Measurements from ENCODE around the gene GPR85.

- TF ChIP-seq TAF1 (IDR thresholded peaks at IDR 0.05; ENCODE audit: borderline replicate concordance, low read depth, low read length): peak; percentile 89
- TF ChIP-seq GABPA (IDR thresholded peaks at IDR 0.05; ENCODE audit: low read depth): no peak
- TF ChIP-seq CTCF (IDR thresholded peaks at IDR 0.05 in 2 of 3, conservative IDR thresholded peaks at IDR 0.05 in 1 of 3; ENCODE audit: control insufficient read depth in 2 of 3, extremely low read depth in 1 of 3, insufficient read depth in 1 of 3, low read depth in 3 of 3, low read length in 3 of 3): no peak
- TF ChIP-seq USF2 (IDR thresholded peaks at IDR 0.05; ENCODE audit: borderline replicate concordance, low read depth, low read length): no peak
- peak; percentile 79; the same call in 1 of the 2 replicates for TF ChIP-seq PML (IDR thresholded peaks at IDR 0.05; ENCODE audit: low read length)
- no peak for TF ChIP-seq ZSCAN29 (IDR thresholded peaks at IDR 0.05)
- no peak for TF ChIP-seq SP1 (IDR thresholded peaks at IDR 0.05; ENCODE audit: low read depth, low read length)
- no peak for TF ChIP-seq RAD21 (IDR thresholded peaks at IDR 0.05; ENCODE audit: insufficient read depth, low read depth, low read length)
- TF ChIP-seq SKIL (IDR thresholded peaks at IDR 0.05; ENCODE audit: low read depth, poor library complexity, severe bottlenecking): no peak
Observed at GRCh38 chr7:113118074-113118959, 31.7 kb upstream of the GPR85 start, which contains the start of gene SMIM30.
